ENCODE measurements around the gene MICA. TPM values are rescaled to one million over a fixed set of nuclear protein-coding genes. Genes with fewer than 3 reads are reported as not detected.
"Not testable (repeated sequence)": the region's sequence is repeated elsewhere in the genome, so short reads cannot be mapped to it uniquely, and the experiment has no call there.

The MICA gene
- total RNA-seq, 1 donor from 2014 or later = 51.6 TPM

GRCh38 chr6:31401403-31401802 is 2.0 kb upstream of the MICA start:
- peak; percentile 87 for DNase-seq (ENCODE audit: low read depth)
- Histone ChIP-seq H3K36me3 (ENCODE audit: control insufficient read depth, insufficient read depth, low read length) (no peaks in the 10 kb centered on the region), H3K27me3 (ENCODE audit: control insufficient read depth, insufficient read depth, low read length) (no peaks in the 10 kb centered on the region), H3K4me3 (ENCODE audit: low read depth, low read length) (no peak overlapping the region)
- no peak for FAIRE-seq
- no peak for TF ChIP-seq CTCF (IDR thresholded peaks at IDR 0.05; ENCODE audit: insufficient read depth, low read length, severe bottlenecking)

- Histone ChIP-seq H3K36me3 (ENCODE audit: control insufficient read depth, insufficient read depth, low read length) (no peaks in the 10 kb centered on the region), H3K4me3 (ENCODE audit: low read depth, low read length) (peak overlapping the region; percentile 86), H3K27me3 (ENCODE audit: control insufficient read depth, insufficient read depth, low read length) (no peaks in the 10 kb centered on the region)
- TF ChIP-seq CTCF (IDR thresholded peaks at IDR 0.05; ENCODE audit: insufficient read depth, low read length, severe bottlenecking) = no peak
- DNase-seq (ENCODE audit: low read depth) (peak; percentile 36), FAIRE-seq (no peak)
These were observed 792 bp upstream of the MICA start for GRCh38 chr6:31402324-31403282.

- not testable (repeated sequence) for DNase-seq (ENCODE audit: low read depth); H3K36me3 ChIP-seq (ENCODE audit: control insufficient read depth, insufficient read depth, low read length); FAIRE-seq; H3K27me3 ChIP-seq (ENCODE audit: control insufficient read depth, insufficient read depth, low read length)
- peak overlapping the region; percentile 86 for H3K4me3 ChIP-seq (ENCODE audit: low read depth, low read length)
These were observed 618 bp downstream of the MICA start for GRCh38 chr6:31404061-31404364.

GRCh38 chr6:31405996-31406395 is 2.6 kb downstream of the MICA start:
- FAIRE-seq (no peak), DNase-seq (ENCODE audit: low read depth) (no peak)
- peaks cover 5% of the 10 kb centered on the region for H3K36me3 ChIP-seq (ENCODE audit: control insufficient read depth, insufficient read depth, low read length)
- H3K27me3 ChIP-seq (ENCODE audit: control insufficient read depth, insufficient read depth, low read length) = no peaks in the 10 kb centered on the region
- H3K4me3 ChIP-seq (ENCODE audit: low read depth, low read length) = no peak overlapping the region
- TF ChIP-seq CTCF (IDR thresholded peaks at IDR 0.05; ENCODE audit: insufficient read depth, low read length, severe bottlenecking) = no peak

- TF ChIP-seq CTCF (IDR thresholded peaks at IDR 0.05; ENCODE audit: insufficient read depth, low read length, severe bottlenecking) = no peak
These were observed 4.3 kb downstream of the MICA start for GRCh38 chr6:31407699-31408098.

GRCh38 chr6:31412506-31412905 is 9.1 kb downstream of the MICA start:
- no peak for TF ChIP-seq CTCF (IDR thresholded peaks at IDR 0.05; ENCODE audit: insufficient read depth, low read length, severe bottlenecking)
- Histone ChIP-seq H3K4me3 (ENCODE audit: low read depth, low read length) (no peak overlapping the region), H3K27me3 (ENCODE audit: control insufficient read depth, insufficient read depth, low read length) (no peaks in the 10 kb centered on the region), H3K36me3 (ENCODE audit: control insufficient read depth, insufficient read depth, low read length) (peaks cover 30% of the 10 kb centered on the region)
- DNase-seq (ENCODE audit: low read depth) = no peak
- no peak for FAIRE-seq

More at GRCh38 chr6:31407699-31408098, 4.3 kb downstream of the MICA start:
- DNase-seq (ENCODE audit: low read depth) = peak; percentile 67
- no peak for FAIRE-seq
- Histone ChIP-seq H3K4me3 (ENCODE audit: low read depth, low read length) (no peak overlapping the region), H3K27me3 (ENCODE audit: control insufficient read depth, insufficient read depth, low read length) (no peaks in the 10 kb centered on the region), H3K36me3 (ENCODE audit: control insufficient read depth, insufficient read depth, low read length) (peaks cover 17% of the 10 kb centered on the region)

- H3K4me3 ChIP-seq (ENCODE audit: low read depth, low read length); DNase-seq (ENCODE audit: low read depth); H3K27me3 ChIP-seq (ENCODE audit: control insufficient read depth, insufficient read depth, low read length); FAIRE-seq: not testable (repeated sequence)
- H3K36me3 ChIP-seq (ENCODE audit: control insufficient read depth, insufficient read depth, low read length) = peaks cover 30% of the 10 kb centered on the region
These were observed 10.9 kb downstream of the MICA start for GRCh38 chr6:31414148-31414770.

All from bronchial epithelial cell (primary cell).